GM06990 (cell line): ENCODE results near the gene NDNF.
A peak's percentile ranks its signal among the peaks of the same experiment; 100 is the strongest.

ENCODE experiments used
- DNase-seq: peaks from one replicate; pipeline ENCODE4 v3.0.0-alpha.2; 2011; ENCODE audit not compliant: insufficient read length; ENCODE audit errors: extremely low read depth
- H3K27me3 ChIP-seq: replicated peaks from 2 replicates; pipeline ENCODE4 v1.6.0; 2011; ENCODE audit warnings: low read length; ENCODE audit not compliant: control insufficient read depth, insufficient read depth
- H3K36me3 ChIP-seq: 2 replicates; pipeline ENCODE4 v1.5.1; 2011; ENCODE audit warnings: low read length; ENCODE audit not compliant: control insufficient read depth, insufficient read depth
- H3K4me3 ChIP-seq: replicated peaks from 2 replicates; pipeline ENCODE4 v1.5.1; 2011; ENCODE audit warnings: low read depth, mild to moderate bottlenecking, control low read depth, low read length
- CTCF ChIP-seq: IDR thresholded peaks from 2 replicates; pipeline ENCODE4 v1.5.1; 2011; ENCODE audit warnings: low read length, control low read depth, mild to moderate bottlenecking, inconsistent platforms; ENCODE audit not compliant: insufficient read depth, poor library complexity, severe bottlenecking

Gene NDNF

GRCh38 chr4:121108557-121108956, 36.2 kb upstream of the NDNF start:
- no peak for DNase-seq
- no peak overlapping the region for H3K4me3 ChIP-seq
- H3K36me3 ChIP-seq = no peaks in the 10 kb centered on the region
- no peak for TF ChIP-seq CTCF
- H3K27me3 ChIP-seq = peaks cover 4% of the 10 kb centered on the region

- no peaks in the 10 kb centered on the region for H3K36me3 ChIP-seq
Observed at GRCh38 chr4:121107507-121107906, 35.2 kb upstream of the NDNF start.

GRCh38 chr4:121100093-121100775, 27.9 kb upstream of the NDNF start:
- TF ChIP-seq CTCF = no peak
- Histone ChIP-seq H3K27me3 (no peaks in the 10 kb centered on the region), H3K36me3 (no peaks in the 10 kb centered on the region), H3K4me3 (no peak overlapping the region)
- no peak for DNase-seq

More at GRCh38 chr4:121107507-121107906, 35.2 kb upstream of the NDNF start:
- no peak for DNase-seq
- H3K4me3 ChIP-seq = no peak overlapping the region
- peaks cover 4% of the 10 kb centered on the region for H3K27me3 ChIP-seq
- no peak for TF ChIP-seq CTCF

- no peaks in the 10 kb centered on the region for H3K36me3 ChIP-seq
- H3K27me3 ChIP-seq = no peaks in the 10 kb centered on the region
- DNase-seq = no peak
- H3K4me3 ChIP-seq = no peak overlapping the region
- no peak for TF ChIP-seq CTCF
Observed at GRCh38 chr4:121098266-121098665, 25.9 kb upstream of the NDNF start.

GRCh38 chr4:121096629-121097028, 24.3 kb upstream of the NDNF start:
- TF ChIP-seq CTCF = peak; percentile 37
- no peaks in the 10 kb centered on the region for H3K27me3 ChIP-seq
- H3K36me3 ChIP-seq = no peaks in the 10 kb centered on the region
- H3K4me3 ChIP-seq = no peak overlapping the region
- DNase-seq = no peak

GRCh38 chr4:121096191-121096590, 23.9 kb upstream of the NDNF start:
- H3K36me3 ChIP-seq = no peaks in the 10 kb centered on the region
- no peaks in the 10 kb centered on the region for H3K27me3 ChIP-seq
- no peak overlapping the region for H3K4me3 ChIP-seq
- DNase-seq = no peak
- no peak for TF ChIP-seq CTCF
